Rectal smooth muscle tissue (tissue), 1 donor: ENCODE data around the gene ARMC7.
"Not testable (repeated sequence)": the region's sequence is repeated elsewhere in the genome, so short reads cannot be mapped to it uniquely, and the experiment has no call there.

ENCODE experiments used
- H3K27ac ChIP-seq: one replicate; pipeline ENCODE4 v1.7.0; 2013; ENCODE audit warnings: low read depth, low read length, inconsistent platforms
- H3K27me3 ChIP-seq: one replicate; pipeline ENCODE4 v1.7.0; 2013; ENCODE audit warnings: low read length; ENCODE audit not compliant: control insufficient read depth, insufficient read depth
- H3K36me3 ChIP-seq: one replicate; pipeline ENCODE4 v1.7.0; 2013; ENCODE audit warnings: low read length; ENCODE audit not compliant: control insufficient read depth, insufficient read depth
- H3K4me1 ChIP-seq: one replicate; pipeline ENCODE4 v1.7.0; 2013; ENCODE audit warnings: low read length; ENCODE audit not compliant: control insufficient read depth, insufficient read depth
- H3K4me3 ChIP-seq: one replicate; pipeline ENCODE4 v1.7.0; 2013; ENCODE audit warnings: low read length
- H3K9ac ChIP-seq: one replicate; pipeline ENCODE4 v1.7.0; 2013; ENCODE audit warnings: low read length

ARMC7 gene

DNA sequence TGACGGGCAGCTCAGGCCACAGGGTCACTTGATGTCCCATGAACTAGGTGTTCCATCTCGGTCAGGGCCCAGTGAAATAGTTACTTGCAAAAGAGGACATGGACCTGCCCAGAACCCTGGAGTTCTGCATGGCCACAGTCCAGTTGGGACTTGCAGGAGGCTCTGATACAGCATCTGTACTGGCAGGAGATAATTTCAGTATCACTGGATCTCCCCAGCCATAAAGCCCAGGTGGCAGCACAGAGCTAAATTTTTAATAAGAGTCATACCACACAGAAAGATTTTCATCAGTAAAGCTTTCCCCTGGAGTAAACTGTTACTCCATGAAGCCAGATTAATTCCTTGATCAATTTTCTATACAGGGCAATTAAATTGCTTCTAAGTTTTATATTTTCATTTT is 40.0 kb upstream of the ARMC7 start:
- Histone ChIP-seq H3K4me1 (peaks cover 3% of the 10 kb centered on the region), H3K36me3 (no peaks in the 10 kb centered on the region), H3K27me3 (no peaks in the 10 kb centered on the region), H3K4me3 (no peak overlapping the region), H3K27ac (no peak overlapping the region), H3K9ac (no peak overlapping the region)

DNA sequence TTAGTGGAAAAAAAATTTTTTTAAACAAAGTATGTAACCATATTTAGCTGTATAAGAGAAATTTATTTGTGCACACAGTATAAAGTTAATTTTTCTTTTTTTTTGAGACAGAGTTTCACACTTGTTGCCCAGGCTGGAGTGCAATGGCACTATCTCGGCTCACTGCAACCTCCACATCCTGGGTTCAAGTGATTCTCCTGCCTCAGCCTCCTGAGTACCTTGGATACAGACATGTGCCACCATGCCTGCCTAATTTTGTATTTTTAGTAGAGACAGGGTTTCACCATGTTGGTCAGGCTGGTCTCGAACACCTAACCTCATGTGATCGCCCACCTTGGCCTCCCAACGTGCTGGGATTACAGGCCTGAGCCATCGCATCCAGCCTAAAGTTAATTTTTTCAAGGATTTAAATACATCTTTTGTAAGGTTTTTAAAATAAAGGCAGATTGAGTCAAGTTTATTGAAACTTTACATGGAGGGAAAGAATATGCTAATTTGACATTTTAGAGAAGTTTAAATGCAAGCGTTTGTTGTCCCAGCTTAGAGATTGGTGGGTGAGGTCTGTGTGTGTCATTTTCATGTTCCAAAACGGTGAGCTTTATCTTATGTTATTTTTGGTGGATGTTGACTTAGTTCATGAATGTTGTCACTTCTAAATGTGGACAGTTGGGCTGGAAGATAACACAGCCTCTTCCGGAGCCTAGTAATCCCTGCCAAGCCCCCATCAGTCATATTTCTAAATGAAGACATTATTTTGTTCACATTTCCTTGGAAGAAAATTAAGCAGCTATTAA is 38.1 kb upstream of the ARMC7 start:
- H3K9ac ChIP-seq, H3K36me3 ChIP-seq, H3K27me3 ChIP-seq, H3K4me1 ChIP-seq, H3K27ac ChIP-seq, H3K4me3 ChIP-seq: not testable (repeated sequence)

DNA sequence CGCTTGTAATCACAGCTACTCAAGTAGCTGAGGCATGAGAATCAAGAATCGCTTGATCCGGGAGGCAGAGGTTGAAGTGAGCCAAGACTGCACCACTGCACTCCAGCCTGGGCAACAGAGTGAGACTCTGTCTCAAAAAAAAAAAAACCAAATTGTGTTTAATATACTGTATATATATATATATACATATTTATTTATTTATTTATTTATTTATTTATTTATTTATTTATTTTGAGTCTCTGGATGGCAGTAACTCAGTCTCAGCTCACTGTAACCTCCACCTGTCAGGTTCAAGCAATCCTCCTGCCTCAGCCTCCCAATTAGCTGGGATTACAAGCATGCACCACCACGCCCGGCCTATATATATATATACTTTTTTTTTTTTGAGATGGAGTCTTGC is 36.9 kb upstream of the ARMC7 start:
- not testable (repeated sequence) for H3K4me3 ChIP-seq, H3K9ac ChIP-seq, H3K27me3 ChIP-seq, H3K4me1 ChIP-seq, H3K36me3 ChIP-seq, H3K27ac ChIP-seq

DNA sequence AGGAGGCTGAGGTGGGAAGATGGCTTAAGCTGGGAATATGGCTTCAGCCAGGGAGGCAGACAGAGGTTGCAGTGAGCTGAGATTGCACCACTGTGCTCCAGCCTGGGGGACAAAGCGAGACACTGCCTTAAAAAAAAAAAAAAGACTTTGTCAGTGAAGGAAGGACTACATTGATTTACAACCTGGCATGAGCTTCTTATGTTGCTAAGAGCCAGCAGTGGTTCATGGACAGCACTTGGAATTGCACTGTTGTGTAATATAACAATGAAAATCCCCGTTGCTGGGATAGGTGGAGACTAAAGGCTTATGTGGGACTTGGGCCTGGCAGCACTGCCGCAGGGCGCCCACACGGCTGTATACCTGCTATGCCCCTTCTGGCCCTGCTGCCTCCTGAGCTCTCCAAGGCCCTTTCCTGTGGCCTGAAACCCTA is 36.1 kb upstream of the ARMC7 start:
- no peak overlapping the region for H3K4me3 ChIP-seq
- no peaks in the 10 kb centered on the region for H3K27me3 ChIP-seq
- H3K36me3 ChIP-seq: no peaks in the 10 kb centered on the region
- no peak overlapping the region for H3K9ac ChIP-seq
- peak overlapping the region; percentile 62 for H3K27ac ChIP-seq
- peaks cover 3% of the 10 kb centered on the region for H3K4me1 ChIP-seq

DNA sequence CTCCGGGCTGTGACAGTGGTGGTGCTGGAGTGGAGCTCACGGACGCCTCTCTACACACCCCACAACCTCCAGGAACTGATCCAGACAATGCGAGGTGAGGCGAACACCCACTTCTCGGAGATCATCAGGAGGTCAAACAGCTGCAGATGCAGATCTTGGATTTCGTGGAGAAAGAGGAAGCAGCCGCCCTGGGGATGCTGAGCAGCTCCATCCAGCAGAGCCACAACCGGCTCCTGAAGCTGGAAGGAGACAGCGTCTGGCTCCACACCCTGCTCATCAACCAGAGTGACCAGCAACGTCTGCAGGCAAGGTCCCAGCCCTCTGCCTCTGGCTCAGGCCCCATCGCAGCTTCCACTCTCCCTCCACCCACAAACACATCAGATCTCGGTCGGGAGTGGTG is 35.2 kb upstream of the ARMC7 start:
- H3K36me3 ChIP-seq: no peaks in the 10 kb centered on the region
- H3K9ac ChIP-seq: no peak overlapping the region
- H3K27ac ChIP-seq: no peak overlapping the region
- no peak overlapping the region for H3K4me3 ChIP-seq
- H3K27me3 ChIP-seq: no peaks in the 10 kb centered on the region
- peaks cover 3% of the 10 kb centered on the region for H3K4me1 ChIP-seq

DNA sequence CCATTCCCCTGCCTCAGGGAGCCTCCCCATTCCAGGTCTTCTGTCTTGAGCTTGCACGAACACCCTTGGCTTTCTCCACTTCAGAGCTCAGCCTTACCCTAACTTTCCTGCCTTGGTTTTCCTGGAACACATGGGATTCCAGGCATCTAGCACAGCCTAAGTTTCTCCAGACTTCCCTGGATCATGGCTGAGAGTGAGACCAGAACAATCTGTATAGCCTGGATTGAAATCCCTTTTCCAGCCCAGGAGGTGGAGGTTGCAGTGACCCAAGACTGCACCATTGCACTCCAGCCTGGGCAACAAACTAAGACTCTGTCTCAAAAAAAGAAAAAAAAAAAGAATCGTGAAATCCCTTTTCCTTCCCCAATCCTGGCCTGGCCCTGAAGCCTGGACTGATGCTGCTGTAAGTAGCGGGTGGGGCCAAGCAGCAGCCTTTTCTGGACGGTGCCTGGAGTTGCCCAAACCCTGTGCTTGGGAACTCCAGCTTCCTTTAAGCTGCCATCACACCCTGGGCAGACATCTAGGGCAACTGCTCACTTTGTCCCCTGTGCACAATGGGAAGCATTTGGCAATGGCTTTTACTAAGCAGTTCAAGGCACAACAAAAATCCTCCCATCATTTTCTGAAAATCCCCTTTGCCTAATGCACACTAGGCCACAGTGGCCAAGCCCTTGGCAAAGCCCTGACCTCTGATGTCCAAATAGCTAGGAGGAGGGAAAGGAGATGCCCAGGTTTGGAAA is 34.0 kb upstream of the ARMC7 start:
- Histone ChIP-seq H3K27ac (peak overlapping the region; percentile 8), H3K4me1 (peaks cover 3% of the 10 kb centered on the region), H3K27me3 (no peaks in the 10 kb centered on the region), H3K9ac (no peak overlapping the region), H3K4me3 (no peak overlapping the region), H3K36me3 (no peaks in the 10 kb centered on the region)

DNA sequence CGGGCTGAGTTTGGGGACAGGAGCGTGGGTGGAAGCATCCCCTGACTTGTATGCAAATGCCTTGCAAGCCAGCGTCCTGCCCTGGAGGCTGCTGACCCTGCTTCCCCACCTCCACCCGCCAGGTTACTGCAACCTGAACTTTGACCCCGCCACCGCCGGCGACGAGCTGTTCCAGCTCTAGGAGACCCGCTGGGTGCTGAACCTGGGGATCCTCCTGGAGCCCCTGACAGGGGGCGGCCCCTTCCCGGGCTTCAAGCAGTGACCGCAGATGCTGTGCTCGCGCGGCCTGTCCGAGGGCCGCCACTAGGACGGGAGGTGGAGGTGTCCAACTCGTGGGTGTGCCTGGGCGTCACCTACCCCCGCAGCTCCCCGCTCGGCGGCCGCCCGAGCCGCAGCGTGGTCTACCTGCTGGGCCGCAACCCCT is 32.7 kb upstream of the ARMC7 start:
- Histone ChIP-seq H3K27ac (peak overlapping the region; percentile 86), H3K9ac (peak overlapping the region; percentile 45), H3K4me3 (peak overlapping the region; percentile 65)

DNA sequence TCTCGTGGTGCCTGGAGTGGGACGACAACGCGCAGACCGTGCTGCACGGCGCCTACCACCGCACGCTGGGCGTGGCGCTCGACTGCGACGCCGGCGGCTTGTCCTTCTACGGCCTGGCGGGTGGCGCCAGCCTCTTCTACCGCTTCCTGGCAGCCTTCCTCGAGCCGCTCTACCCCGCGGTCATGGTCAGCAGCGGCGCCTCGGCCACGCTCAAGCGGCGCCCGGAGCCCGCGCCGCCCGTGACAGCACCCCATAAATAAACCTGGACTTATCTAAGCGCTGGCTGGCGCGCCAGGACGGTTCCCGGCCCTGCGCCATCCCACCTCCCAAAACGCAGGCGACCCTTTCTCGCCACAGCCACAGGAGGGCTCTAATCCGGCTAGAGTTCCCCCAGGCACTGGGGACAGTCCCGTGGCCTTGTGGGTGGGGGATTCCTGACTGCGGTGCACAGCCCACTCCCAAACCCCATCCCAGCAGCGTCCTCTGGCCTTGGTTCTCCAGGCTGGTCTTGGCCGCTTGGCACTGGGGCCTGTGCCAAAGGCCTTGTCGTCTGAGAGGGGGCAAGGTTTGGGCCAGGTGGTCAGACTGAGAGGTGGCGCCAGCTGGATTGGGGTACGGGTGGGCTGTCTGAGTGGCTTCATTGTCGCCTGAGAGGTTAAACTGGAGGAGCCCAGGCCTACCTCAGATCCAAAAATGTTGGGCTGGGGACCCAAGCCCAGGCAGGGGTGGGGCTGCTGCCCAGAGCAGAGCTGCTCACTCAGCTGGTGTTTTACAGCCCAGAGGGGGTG is 32.1 kb upstream of the ARMC7 start:
- Histone ChIP-seq H3K4me1 (peaks cover 3% of the 10 kb centered on the region), H3K36me3 (no peaks in the 10 kb centered on the region), H3K4me3 (peak overlapping the region; percentile 65), H3K27ac (peak overlapping the region; percentile 86), H3K9ac (peak overlapping the region; percentile 57), H3K27me3 (no peaks in the 10 kb centered on the region)

More for the DNA sequence above, 32.7 kb upstream of the ARMC7 start:
- no peaks in the 10 kb centered on the region for H3K36me3 ChIP-seq
- H3K27me3 ChIP-seq: no peaks in the 10 kb centered on the region
- H3K4me1 ChIP-seq: peaks cover 3% of the 10 kb centered on the region

DNA sequence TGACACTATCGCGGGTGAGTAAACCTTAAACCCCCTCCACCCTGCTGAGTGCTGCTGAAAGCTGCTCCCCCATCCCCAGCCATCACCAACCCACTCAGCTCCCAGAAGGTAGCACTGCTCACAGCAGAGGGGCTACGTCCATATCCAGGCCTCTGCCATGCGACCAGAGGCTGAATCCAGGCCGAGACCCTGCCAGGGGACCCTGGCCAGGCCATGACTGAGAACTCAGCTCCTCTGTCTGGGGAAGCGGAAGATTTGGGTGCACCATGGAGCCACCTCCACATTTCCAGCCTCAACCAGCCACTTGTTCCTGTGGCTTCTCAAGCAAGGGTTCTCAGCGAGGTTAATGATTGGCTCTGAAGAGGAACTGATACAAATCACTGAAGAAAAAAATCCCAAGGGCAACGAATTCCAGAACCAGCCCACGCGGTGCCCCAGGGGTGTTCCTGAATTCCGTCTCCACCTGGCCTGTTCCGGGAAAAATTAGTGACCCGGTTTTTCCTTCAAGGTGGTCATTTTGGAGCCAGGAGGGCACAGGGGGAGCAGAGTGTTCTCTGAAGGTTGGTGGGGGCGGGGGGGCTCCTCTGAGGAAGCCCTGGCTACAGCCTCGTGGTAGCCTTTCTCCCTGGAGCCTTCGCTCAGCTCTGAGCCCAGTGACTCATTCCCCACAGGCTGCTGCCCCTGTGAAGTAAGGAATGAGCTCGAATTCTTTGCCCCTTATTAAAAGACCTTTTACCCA is 31.3 kb upstream of the ARMC7 start:
- H3K9ac ChIP-seq: peak overlapping the region; percentile 57
- H3K4me1 ChIP-seq: peaks cover 3% of the 10 kb centered on the region
- H3K36me3 ChIP-seq: no peaks in the 10 kb centered on the region
- H3K27ac ChIP-seq: peak overlapping the region; percentile 86
- H3K4me3 ChIP-seq: no peak overlapping the region
- no peaks in the 10 kb centered on the region for H3K27me3 ChIP-seq

DNA sequence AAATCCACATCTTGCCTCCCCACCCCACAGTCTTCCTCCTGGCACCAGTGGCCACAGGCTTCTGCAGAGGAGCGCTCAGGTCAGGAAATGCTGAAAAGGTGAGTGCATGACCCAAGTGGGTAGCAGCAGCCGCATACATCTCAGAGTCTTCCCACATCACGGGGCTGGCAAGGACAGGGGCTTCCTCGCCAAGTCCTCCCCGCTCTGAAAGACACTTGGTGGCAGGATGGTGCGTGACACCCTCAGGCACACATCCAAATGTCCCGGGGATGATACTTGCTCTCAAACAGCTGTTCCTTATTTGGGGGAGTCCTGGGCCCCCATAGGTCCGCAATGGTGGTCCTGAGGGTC is 30.8 kb upstream of the ARMC7 start:
- Histone ChIP-seq H3K27ac (no peak overlapping the region), H3K36me3 (no peaks in the 10 kb centered on the region), H3K9ac (no peak overlapping the region), H3K4me1 (peaks cover 1% of the 10 kb centered on the region), H3K27me3 (no peaks in the 10 kb centered on the region), H3K4me3 (no peak overlapping the region)

DNA sequence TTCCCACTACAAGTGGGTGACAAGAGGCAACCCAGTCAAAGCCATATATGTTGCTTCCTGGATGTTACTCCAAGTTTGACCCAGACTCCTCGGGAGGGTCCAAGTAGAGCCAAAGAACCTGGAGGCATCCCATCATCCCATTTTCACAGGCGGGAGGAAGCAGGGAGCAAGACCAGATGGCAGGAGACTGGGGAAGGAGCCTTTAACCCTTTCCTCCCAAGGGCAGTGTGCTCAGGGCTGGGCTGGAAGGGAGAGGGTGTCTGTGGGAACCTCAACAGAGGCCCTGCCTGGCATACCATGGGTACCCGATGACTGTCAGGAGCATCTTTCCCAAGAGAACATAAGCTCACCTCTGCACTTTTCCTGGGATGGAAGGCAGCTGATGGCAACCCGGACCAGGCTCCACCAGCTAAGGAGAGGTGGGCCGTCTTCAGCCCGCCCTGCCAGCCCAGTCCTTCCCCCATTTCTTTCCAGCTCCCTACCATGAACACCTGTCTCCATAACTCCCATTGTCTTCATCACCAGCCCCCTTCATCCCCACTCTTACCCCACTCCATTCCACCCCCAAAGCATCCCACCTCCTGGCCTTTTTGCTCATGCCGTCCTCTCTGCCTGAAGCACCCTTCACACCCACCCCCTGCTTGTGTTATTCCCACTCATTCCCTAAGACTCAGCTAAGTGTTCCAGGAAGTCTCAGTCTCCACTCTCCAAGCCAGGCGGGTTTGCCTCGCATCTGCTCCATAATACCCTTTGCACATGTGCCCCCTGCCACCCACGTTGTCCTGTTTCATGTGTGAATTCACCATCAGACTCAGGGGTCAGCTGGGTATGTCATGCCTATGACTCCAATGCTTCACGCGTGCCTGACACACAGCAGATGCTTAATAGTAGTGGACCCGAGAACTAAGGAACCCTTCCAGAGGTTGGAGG is 27.9 kb upstream of the ARMC7 start:
- no peaks in the 10 kb centered on the region for H3K4me1 ChIP-seq
- H3K27ac ChIP-seq: no peak overlapping the region

More for the DNA sequence above, 27.9 kb upstream of the ARMC7 start:
- Histone ChIP-seq H3K4me3 (no peak overlapping the region), H3K9ac (no peak overlapping the region), H3K27me3 (no peaks in the 10 kb centered on the region), H3K36me3 (no peaks in the 10 kb centered on the region)
